ENCODE measurements around the gene APOL3.
"Not testable (repeated sequence)": the region's sequence is repeated elsewhere in the genome, so short reads cannot be mapped to it uniquely, and the experiment has no call there.

The APOL3 gene

GRCh38 chr22:36099561-36099960 lies 61.0 kb downstream of the APOL3 start:
- DNase-seq = not testable (repeated sequence)

GRCh38 chr22:36097880-36098279 lies 62.7 kb downstream of the APOL3 start:
- no peak for DNase-seq

- not testable (repeated sequence) for DNase-seq
These were observed 69.8 kb downstream of the APOL3 start for GRCh38 chr22:36090772-36091171.

Data from activated CD4-positive, alpha-beta T cell treated with anti-CD3 and anti-CD28 coated beads, Interleukin-10, Interleukin-2, amounts not matched to agents 100 ng/mL and 50 ng/mL, durations not matched to agents 16 hours and 8 hours (primary cell).